NCI-H1436 treated with DMSO at 0.1 percent for 48 hours (cell line): ENCODE data around the gene SLC8A2.

ENCODE experiments used
- DNase-seq: peaks from one replicate; lab custom pipeline; 2025; lab: John Stamatoyannopoulos, UW

The SLC8A2 gene

DNA sequence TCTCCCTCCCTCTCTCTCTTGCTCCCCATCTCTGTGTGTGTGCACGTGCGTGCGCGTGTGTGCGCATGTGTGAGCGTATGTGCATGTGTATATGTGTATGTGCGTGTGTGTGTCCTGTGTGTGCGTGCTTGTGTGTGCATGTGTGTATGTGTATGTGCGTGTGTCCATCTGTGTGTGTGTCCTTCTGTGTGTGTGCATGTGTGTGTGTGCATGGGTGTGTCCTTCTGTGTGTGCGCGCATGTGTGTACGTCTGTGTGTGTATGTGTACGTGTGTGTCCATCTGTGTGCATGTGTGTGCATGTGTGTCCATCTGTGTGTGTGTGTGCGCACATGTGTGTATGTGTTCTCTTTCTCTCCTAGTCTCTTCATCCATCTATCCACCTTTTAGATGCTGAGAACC is 12.2 kb downstream of the SLC8A2 start:
- DNase-seq = no peak

DNA sequence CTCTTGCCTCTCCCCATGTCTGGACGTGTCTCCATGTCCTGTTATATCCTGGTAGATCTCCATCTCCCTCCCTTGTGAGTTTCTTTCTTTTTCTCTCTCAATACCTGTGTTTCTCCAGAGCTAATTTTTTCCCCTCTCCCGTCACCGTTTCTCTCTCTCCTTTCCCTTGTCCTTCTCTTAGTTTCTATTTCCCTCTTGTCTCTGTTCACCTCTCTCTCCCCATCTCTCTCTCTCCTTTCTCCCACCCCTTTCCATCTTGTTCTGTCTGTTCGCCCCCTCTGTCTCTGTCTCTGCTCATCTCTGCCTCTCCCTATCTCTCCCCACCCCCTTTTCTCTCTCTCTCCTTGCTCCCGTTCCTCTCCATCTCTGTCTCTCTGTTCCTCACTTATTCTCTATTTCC is 13.0 kb downstream of the SLC8A2 start:
- no peak for DNase-seq

DNA sequence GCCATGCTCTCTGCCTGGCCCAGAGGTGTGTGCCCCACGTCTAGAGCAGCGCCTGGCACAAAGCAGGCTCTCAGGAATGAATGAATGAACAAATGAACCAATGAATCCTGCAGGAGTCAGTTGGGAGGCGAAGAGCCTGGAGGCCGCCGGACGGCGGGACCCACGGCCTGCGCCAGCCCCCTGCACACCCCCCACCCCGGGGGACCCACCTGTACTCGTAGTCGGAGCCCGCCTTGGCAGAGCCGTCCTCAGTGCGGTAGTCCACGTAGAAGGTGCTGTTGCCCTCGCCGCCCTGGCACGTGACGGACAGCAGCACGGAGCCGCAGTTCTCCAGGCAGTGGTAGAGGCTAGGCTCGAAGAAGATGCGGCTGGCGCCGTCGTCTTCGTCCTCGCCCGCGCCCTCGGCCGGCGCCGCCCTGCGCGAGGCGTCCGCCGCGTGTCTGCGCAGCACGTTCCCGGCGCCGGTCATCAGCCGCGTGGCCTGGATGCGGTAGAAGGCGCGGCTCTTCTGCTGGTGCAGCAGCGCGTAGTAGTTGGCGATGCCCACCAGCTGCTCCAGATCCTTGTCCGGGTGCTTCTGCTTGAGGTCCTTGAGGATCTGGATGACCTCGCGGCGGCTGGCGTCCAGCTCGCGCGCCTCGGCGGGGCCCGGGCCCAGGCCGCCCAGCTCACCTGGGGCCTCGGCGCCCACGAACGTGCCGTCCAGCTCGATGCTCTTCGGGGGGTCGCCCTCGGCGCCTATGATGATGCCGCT is 14.8 kb downstream of the SLC8A2 start:
- no peak for DNase-seq

DNA sequence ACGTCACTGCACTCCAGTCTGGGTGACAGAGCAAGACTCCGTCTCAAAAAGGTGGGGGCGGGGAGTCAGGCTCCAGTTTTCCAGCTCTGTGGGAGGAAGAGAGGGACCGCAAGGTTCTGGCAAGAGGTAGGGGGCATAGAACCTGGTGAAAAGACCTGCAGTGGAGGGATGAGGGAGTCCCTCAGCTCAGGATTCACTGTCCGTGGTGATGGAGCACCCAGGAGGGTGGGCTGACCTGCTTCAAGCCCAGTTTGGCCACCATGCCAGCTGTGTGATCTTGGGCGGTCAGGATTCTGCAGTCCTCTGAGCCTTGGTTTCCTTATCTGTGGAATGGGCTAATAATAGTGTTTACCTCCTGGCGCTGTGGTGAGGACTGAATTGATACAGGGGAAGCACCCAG is 21.2 kb downstream of the SLC8A2 start:
- DNase-seq = no peak

DNA sequence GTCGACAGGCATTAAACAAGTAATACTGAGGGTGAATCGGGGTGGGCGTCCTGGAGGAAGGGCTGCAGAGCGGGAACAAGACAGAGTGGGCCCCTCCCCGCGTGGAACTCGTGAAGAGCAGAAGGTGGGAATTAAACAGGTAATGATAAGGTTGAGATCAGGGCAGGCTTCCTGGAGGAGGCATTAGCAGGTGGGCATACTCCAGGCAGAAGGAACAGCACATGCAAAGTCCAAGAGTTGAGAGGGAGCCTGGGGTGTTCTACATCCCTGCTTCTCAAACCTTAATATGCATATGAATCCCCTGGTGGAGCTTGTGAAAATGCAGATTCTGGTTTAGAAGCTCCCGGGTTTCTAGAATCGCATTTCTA is 23.3 kb downstream of the SLC8A2 start:
- DNase-seq = no peak

DNA sequence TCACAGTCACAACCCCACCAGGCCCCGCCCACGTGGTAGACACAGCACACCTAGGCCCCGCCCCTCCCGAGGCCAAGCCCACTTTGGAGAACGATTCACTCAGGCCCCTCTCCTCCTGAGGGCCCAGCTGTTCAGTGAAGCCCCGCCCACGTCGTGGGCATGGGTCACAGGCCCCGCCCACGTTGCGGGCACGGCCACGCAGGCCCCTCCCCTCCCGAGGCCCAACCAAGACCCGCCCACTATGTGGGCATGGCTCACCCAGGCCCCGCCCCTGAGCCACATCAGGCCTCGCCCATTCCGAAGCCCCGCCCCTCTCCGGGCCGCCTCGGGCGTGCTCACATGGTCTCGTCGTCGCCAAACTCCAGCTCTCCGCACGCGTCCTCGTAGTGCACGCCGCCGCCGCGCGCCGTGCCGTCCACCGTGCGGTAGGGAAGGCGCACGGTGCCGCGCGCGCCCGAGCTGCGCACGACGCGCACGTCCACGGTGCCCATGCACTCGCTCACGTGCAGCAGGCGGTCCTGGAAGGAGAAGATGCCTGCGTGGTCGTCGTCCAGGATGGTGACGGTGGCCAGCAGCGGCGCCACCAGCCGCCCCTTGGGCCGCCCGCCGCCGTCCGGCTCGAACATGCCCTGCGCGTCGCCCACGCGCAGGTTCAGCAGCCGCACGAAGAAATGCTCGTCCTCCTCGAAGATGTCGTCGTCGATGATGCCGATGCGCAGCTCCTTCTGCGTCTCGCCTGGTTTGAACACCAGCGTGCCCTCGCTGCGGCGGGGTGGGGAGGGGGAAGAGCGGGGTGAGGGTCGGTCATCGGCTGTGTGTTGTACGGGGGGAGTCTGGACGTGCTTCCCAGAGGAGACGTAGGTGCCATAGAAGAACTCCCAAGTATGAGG is 24.0 kb downstream of the SLC8A2 start:
- no peak for DNase-seq

DNA sequence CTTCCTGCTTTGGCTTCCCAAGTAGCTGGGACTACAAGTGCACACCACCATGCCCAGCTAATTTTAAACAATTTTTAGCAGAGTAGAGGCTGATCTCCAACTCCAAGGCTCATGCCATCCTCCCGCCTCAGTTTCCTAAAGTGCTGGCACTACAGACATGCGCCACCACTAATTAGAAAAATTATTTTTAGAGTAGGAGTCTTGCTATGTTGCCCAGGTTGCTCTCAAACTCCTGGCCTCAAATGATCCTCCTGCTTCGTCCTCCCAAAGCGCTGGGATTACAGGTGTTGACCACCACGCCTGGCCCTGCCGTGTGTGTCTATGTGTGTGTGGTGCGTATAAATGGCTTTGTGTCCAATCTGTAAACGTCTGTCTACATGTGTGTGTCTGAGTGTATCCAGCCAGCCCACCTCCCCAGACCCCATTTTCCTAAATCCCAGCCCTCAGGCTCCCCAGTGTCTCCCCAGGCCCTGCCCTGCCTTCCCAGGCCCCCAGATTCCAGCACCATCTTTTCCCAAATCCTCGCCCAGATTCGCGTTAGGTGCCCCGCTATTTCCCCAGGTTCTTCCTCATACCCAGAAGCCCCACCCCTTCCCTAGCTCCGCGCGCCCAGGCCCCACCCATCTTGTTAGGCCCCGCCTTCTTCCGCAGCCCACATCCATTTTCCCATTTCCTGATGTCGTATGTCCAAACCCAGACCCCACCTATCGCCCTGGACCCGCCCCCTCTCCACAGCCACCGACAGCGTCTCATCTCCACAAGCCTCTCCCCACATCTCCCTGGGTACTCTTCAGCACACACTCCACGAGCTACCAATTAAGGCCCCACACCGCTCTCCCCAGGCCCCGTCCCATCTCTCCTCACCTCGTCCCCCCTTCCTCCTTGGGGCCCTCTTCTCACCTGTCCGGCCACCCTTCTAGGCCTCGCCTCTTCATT is 24.9 kb downstream of the SLC8A2 start:
- DNase-seq = no peak

DNA sequence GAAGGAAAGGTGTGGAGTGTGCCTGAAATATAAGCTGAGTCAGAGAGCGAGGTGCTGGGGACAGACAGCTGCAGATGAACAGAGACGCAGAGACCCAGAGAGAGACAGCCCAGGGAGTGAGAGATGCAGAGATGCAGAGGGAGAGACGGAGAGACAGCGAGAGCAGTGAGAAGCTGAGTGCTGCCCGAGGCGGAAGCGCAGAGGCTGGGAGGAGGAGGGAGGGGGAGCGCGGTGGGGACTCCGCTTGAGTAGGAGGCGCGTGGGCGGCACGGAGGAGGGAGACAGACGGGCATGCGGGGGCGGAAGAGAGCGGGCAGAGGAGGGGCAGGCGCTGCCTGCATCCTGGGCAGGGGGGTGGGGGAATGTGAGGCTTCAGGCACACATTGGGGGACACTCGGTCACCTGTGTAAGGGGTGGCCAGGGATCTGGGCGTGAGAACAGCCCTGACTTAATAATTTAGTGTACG is 25.7 kb downstream of the SLC8A2 start:
- no peak for DNase-seq

DNA sequence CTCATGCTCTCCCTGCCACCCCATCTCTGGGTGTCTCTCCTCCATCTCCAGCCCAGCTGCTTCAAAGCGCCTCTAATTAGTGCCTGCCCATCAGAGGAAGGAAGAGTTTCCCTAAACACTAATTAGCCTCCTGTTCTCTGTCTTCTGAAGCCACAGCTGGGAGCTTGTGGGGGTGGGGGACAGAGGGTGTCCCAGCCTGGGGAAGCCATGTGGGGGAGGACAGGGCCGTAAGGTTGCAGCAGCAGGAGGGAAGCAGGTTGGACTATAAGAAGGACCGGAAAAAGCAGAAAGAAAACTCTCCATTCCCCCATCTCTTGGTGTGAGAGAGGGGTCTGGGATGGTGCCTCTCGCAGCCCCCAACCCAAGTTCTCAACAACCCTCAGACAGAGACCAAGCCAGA is 26.2 kb downstream of the SLC8A2 start:
- no peak for DNase-seq

DNA sequence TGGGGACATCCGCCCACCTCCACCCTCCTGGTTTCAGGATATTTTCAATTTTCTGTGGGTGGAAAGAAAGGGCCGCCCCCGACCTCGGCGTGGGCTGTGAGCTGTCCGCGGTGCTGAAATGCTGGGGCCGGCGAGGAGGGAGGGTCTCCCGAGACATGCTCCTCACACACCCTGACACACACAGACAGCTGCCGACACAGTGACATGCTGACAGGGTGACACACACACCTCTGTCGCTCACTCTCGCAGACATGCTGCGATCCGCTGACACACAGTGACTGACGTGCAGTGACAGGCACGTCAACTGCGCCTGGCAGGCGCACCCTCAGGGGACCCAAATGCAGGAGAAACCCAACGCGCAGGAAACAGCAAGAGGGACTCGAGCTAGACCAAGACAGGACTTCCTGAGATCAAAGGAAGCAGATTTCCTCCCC is 27.3 kb downstream of the SLC8A2 start:
- DNase-seq = no peak

DNA sequence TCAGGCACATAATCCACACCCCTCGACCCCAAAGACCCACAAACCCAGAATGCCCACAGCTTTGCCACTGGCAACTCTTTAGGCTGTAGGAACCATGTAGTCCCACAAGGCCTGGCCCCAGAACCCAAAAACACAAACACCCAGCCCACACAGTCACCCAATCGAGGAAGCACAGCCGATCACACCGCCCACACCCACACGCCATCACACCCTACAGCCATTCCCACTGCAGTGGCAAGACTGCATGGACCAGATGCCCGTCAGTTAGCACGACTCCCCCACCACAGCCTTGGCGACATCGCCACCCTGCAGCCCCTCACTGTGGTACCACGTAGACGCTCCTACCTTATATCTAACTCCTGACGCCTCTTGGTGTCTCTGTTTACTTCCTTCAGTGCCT is 28.4 kb downstream of the SLC8A2 start:
- no peak for DNase-seq

DNA sequence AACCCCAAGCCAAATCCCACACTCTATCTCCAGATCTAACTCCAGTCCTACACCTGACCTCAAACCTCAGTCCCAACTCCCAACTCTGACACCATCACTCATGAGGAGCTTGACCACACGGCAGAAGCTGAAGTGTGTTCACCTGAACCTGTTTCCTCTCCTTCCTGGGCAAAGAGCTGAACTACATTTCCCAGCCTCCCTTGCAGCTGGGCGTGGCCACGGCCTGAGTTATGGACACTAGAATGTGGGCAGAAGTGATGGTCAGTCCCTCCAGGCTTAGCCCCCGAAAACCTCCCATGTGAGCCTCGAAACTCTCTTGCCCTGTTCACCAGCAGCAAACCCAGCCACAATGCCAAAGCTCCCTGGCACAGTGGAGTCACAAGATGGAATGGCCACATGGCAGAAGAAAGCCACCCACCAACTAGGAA is 32.9 kb downstream of the SLC8A2 start:
- DNase-seq = no peak

DNA sequence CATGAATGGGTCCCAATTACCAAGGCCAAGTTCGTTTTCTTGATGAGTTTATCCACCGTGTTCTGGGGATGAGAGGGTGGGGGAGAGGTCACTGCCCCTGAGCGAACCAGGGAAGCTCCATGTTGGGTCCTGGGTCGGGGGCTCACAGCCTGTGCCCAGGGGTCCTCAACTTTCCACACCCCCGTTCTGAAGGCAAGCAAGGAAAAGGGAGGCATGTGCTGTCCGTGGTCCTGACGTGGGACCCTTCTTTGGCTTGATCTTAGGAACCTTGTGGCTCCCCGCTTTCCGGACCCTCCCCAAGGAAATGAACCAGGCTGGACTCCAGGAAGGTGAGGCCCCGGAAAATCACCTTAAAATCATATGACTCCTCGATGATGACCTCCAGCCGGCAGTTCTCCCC is 34.2 kb downstream of the SLC8A2 start:
- DNase-seq = no peak

DNA sequence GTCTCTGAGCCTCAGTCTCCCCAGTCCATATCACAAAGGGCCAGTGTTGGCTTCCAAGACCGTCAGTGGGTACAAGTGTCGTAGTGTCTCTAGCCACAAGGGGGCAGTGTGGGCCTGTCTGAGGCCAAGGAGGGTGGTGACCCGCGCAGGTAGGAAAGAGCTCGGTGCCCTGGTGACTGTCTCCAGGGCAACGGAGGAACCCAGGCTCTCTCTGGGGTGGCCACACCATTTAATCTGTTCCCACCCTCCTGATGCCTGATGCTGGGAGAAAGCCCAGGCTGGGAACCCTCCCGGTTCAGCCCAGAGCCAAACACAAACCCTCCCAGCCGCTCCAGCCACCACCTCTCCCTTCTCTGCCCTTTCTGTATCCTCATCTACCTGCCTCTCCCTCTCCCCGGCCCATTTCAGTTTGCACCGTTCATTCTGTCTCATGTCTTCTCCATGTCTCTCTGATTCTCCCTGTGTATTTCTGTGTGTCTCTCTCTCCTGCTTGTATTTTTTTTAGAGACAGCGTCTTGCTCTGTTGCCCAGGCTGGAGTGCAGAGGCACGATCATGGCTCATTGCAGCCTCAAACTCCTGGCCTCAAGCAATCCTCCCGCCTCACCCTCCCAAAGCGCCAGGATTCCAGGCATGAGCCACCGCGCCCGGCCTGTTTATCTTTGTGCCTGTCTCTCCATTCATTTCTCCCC is 34.8 kb downstream of the SLC8A2 start:
- no peak for DNase-seq

DNA sequence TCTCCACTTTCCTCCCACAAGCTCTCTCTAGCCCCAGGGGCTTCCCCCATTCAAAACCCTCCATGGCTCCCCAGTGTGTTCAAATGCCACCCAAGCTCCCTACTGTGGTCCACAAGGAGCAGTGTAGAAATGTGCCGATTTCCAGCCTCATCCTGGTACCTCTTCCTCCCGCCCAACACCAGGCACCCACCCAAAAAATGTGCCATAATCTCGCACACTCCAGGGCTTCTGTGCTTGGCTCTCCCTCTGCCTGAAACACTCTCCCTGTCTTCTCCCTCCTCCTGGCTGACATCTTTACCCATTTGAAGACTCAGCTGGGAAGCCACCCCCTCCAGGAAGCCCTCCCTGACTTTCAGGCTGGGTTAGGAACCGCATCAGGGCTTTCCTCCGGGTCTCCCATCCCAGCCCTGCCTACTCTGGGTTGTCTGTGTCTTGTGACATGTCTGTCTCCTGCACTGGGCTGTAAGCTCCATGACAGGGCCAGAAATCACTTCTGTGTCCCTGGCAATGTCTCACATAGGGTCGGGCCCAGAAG is 35.7 kb downstream of the SLC8A2 start:
- no peak for DNase-seq

DNA sequence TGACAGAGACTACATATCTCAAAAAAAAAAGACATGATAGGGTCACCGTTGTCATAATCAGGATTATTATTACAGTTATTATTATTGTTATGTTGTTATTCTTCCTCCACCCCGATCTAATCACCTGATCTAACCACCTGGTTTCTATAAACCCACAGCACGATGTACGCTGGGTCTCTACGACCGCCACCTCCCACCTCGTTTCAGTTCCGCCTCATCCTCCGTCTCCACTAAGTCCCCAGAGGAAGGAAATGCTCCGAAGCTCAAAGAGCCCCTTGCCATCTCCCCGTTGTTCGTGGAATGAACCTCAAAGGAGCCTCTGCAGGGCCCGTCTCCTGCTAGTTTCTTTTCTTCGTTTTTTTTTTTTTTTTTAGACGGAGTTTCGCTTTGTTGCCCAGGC is 36.5 kb downstream of the SLC8A2 start:
- DNase-seq = no peak

DNA sequence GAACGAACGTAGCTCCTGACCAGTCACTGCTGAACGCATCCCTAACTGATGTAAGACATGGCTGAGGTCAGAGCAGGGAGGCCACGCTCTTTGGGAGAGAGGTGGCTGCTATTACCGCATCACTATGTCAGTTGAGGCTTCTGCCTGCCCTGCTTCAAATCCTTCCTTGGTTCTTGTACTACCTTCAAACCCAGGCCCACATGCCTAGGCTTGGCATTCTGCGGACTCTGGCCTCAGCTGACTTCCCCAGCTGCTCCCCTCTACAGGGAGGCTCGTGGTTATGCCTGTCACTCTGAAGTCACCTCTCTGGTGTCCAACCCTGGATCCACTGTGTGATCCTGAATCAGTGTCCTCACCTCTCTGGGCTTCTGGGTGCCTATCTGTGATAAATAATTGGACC is 37.6 kb downstream of the SLC8A2 start:
- no peak for DNase-seq

DNA sequence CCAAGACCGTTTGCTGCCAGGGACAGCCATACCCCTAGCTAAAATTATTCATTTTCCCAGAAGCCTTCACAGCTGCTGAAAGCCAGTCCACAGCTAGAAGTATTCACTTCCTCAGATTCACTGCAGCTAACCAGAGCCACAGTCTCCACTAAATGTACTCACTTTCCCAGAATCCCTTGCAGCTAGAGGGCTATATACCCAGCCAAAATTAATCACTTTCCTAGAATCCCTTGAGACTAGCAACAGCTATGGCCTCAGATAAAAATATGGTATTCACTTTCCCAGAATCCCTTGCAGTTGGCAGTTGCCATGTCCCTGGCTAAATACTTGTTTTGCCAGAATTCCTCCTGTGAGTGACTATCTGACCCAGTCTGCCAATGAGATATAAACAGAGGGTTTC is 38.6 kb downstream of the SLC8A2 start:
- DNase-seq = no peak

DNA sequence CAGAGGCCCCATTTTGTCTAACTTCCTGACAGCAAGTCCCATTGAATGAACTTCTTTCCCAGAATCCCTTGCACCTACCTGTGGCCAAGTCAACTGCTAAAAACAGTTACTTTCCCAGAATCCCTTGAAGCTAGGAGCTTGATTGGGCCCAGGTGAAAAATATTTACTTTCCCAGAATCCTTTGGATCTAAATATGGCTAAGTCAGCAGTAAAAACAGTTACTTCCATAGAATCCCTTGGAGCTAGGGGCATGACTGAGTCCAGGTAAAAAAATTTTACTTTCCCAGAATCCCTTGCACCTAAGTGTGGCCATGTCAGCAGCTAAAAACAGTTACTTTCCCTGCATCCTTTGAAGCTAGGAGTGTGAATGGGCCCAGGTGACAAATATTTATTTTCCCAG is 39.2 kb downstream of the SLC8A2 start:
- DNase-seq = no peak

DNA sequence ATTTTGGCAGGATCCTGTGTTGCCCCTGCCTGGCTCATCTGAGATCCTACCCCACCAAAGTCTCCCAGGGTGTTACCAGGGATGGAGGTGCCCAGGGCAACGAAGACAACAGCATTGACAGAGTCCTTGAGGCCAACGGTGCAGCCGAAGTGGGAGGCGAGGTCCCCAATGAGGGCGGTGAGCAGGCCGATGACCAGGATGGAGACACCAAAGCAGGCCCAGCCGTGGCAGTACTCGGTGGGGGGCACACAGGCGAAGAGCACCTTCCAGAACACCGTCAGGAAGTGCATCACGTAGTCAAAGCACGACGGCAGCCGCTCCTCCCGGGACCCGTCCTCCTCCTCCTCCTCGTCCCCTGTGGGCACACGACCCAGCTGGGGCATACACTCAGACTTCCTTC is 39.6 kb downstream of the SLC8A2 start:
- no peak for DNase-seq

DNA sequence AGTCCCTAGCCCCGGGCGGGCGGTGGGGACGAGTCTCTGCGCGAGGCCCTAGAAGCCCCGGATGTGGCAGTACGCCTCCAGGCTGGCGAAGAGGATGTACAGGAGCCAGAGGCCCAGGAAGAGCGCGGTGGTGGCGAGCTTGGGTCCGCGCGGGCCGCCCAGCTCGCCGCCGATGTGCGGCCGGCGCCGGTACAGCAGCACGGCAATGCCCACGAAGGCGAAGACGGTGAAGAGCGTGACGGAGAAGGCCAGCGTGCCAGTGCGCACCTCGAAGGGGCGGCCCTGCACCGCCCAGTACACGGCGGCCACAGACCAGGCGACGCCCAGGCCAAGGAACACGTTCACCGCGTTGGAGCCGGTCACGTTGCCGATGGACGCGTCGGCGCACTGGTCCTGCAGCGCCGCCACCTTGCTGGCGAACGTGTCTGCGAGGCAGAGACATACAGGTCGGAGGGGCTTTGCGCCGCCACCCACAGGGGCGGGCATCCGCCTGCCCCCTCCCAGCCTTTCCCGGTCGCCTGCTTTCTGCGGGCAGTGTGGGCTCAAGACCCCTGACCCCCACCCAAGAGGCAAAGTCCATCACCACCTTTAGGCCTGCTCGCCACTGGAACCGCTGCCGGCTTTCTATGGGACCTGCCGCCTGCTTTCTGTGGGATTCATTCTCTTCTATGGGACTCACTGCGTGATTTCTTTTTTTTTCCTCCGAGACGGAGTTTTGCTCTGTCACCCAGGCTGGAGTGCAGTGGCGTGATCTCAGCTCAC is 41.5 kb downstream of the SLC8A2 start:
- DNase-seq = no peak
